T-cell (primary cell): ENCODE measurements around the gene RB1. TPM values are rescaled to one million over a fixed set of nuclear protein-coding genes. Genes with fewer than 3 reads are reported as not detected.

Source experiments
- ATAC-seq, 4 experiments: fragments of 200-7000 bp in 3 of 4; fragments of 150-1000 bp in 1 of 4; cut with Tn5 transposase; replicated peaks in 1 of 4; 1 replicate in 3 of 4; 2 replicates in 1 of 4; pipeline ENCODE4 v1.10.0; 2021; ENCODE audit warnings: moderate library complexity in 3 of 4, mild to moderate bottlenecking in 2 of 4, moderate number of reproducible peaks in 1 of 4
- CTCF ChIA-PET, 2 donors: fragments of 300-600 bp; sonication (Branson Sonifier 250); formaldehyde crosslinking; loops; one replicate each; lab custom pipeline; 2022; ENCODE audit warnings: antibody characterized with exemption in 2 of 2; lab: Charles Lee
- POLR2A ChIA-PET, 2 donors: fragments of 300-600 bp; sonication (Branson Sonifier 250); formaldehyde crosslinking; loops; one replicate each; lab custom pipeline; 2022; ENCODE audit warnings: antibody characterized with exemption in 2 of 2; lab: Charles Lee
- DNase-seq, 35 experiments: peaks; one replicate each; pipeline versions ENCODE4 v3.0.0 to v3.0.0-alpha.2; 2013 to 2023
- H3K27ac ChIP-seq: one replicate; pipeline ENCODE4 v1.5.1; 2013; ENCODE audit warnings: low read length
- H3K27me3 ChIP-seq, 2 experiments: replicated peaks in 1 of 2; 1 replicate in 1 of 2; 2 replicates in 1 of 2; pipeline versions ENCODE4 v1.6.1 to v1.7.0; 2013; ENCODE audit warnings: low read length in 1 of 2, mixed read lengths in 1 of 2; ENCODE audit not compliant: control insufficient read depth in 2 of 2, insufficient read depth in 2 of 2; ENCODE audit errors: extremely low read depth in 1 of 2
- H3K36me3 ChIP-seq, 2 donors: 1 replicate in 1 of 2; 2 replicates in 1 of 2; pipeline versions ENCODE4 v1.6.1 to v1.7.0; 2013; ENCODE audit warnings: low read length in 1 of 2; ENCODE audit not compliant: control insufficient read depth in 2 of 2, insufficient read depth in 1 of 2; ENCODE audit errors: extremely low read depth in 1 of 2
- H3K4me1 ChIP-seq, 2 experiments: 1 replicate in 1 of 2; 2 replicates in 1 of 2; pipeline versions ENCODE4 v1.6.1 to v1.7.0; 2013; ENCODE audit warnings: low read length in 2 of 2, mixed read lengths in 1 of 2; ENCODE audit not compliant: insufficient read depth in 2 of 2, control insufficient read depth in 1 of 2; ENCODE audit errors: extremely low read depth in 1 of 2
- H3K4me3 ChIP-seq, 2 donors: 1 replicate in 1 of 2; 2 replicates in 1 of 2; pipeline versions ENCODE4 v1.5.1 to v1.7.0; 2013; ENCODE audit warnings: mild to moderate bottlenecking in 2 of 2, low read length in 1 of 2, moderate library complexity in 1 of 2; ENCODE audit not compliant: control insufficient read depth in 1 of 2; ENCODE audit errors: extremely low read depth in 1 of 2
- H3K9me3 ChIP-seq: 2 replicates; pipeline ENCODE4 v1.7.0; 2013
- H3K27ac Mint-ChIP-seq, 2 donors: one replicate each; pipeline ENCODE4 v1.8.0; 2020 to 2021; ENCODE audit warnings: mild to moderate bottlenecking in 2 of 2, mixed read lengths in 2 of 2
- H3K27me3 Mint-ChIP-seq, 2 donors: one replicate each; pipeline ENCODE4 v1.8.0; 2021 to 2022; ENCODE audit warnings: mixed read lengths in 2 of 2
- H3K36me3 Mint-ChIP-seq: one replicate; pipeline ENCODE4 v1.8.0; 2021; ENCODE audit warnings: mixed read lengths
- H3K4me1 Mint-ChIP-seq, 3 donors: one replicate each; pipeline ENCODE4 v1.8.0; 2020 to 2022; ENCODE audit warnings: mixed read lengths in 3 of 3, mild to moderate bottlenecking in 1 of 3
- H3K4me3 Mint-ChIP-seq, 3 donors: one replicate each; pipeline ENCODE4 v1.8.0; 2020 to 2022; ENCODE audit warnings: mild to moderate bottlenecking in 3 of 3, mixed read lengths in 3 of 3, moderate library complexity in 3 of 3
- H3K9me3 Mint-ChIP-seq, 3 donors: one replicate each; pipeline ENCODE4 v1.8.0; 2020 to 2022; ENCODE audit warnings: mixed read lengths in 3 of 3
- WGBS: methylation state at CpG from one replicate; pipeline ENCODE4 v1.1.5; 2013; ENCODE audit warnings: missing lambda C conversion rate; ENCODE audit not compliant: insufficient coverage; 5-methylcytosine and 5-hydroxymethylcytosine counted together
- total RNA-seq, 35 experiments: library from RNA in 6 of 35; stranded (reverse) in 6 of 35; fragments of 120-200 nt in 1 of 35; gene quantifications; one replicate each; pipeline versions ENCODE4 v1.2.1 to v1.2.4 and lab custom pipeline; 2013 to 2026

Gene RB1
- total RNA-seq, 5 donors from 2014 or later (not counting 1 experiment from before 2014, with no cell fraction given), result 17.8 to 26.6 (median 24.0) TPM

DNA sequence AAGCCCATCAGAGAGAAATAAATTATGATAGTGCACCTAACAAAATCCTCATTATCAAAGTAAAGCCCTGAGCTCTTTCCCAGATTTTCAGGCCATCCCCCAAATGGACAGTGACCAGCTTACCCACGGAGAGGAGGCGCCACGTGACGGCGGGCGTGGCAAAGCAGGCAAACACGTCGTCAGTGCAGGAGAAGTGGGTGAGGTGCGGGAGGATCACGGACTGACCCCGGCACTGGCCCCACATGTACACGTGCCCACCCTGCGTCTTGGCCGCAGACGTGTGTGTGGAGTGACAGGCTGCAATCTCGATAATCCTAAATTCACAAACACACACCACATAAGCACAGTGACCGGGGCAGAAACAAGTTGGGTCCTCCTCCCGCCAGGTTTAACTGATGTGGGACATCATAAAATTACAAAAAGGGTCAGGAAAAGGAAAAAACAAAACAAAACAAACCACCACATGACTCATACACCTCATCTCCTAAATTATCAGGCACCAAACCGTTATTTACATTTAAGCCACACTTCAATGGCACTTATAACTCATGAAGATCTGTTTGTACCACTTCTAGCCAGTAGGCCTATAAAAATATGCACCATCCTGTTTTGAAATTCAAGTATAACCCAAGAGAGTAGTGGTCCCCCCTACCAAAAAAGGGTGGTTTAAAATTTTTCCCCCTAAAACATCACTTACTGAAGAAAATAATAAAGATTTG, 199.2 kb downstream of the RB1 start:
- H3K36me3 Mint-ChIP-seq, result peaks cover 11% of the 10 kb centered on the region

DNA sequence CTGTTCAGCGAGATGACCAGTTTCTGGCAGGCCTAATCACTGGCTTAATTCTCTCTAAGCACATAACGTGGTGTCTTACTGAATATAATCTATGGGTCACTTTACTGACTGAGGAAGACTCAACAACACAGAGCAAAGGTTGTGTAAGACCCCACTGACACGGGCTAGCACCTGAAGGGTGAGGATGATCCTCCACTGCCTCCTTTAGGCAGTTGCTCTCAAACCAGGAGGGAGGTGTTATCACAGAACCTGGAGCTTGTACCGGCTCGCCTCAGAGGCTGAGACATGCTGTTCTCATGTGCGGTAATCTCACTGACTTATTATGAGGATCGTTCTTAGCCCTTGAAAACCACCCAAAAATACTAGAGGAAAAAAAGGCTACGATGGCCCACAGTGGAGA, 201.1 kb downstream of the RB1 start:
- Histone ChIP-seq H3K4me3 (no peak overlapping the region), H3K9me3 (no peaks in the 10 kb centered on the region), H3K4me1 (peaks cover 24 to 39% of the 10 kb centered on the region in 2 experiments), H3K36me3 (no peaks in the 10 kb centered on the region), H3K27me3 (no peaks in the 10 kb centered on the region), H3K27ac (peak overlapping the region; percentile 70)
- Mint-ChIP-seq H3K27me3 (no peaks in the 10 kb centered on the region), H3K9me3 (no peaks in the 10 kb centered on the region), H3K36me3 (peaks cover 8% of the 10 kb centered on the region), H3K4me3 (peak overlapping the region in 1 of 3 donors; percentile 81), H3K4me1 (peaks cover 42 to 78% (median 67%) of the 10 kb centered on the region in 3 donors), H3K27ac (peak overlapping the region; percentile 94 to 98)
- ChIA-PET POLR2A (interaction anchor here in 1 of 2 donors (0.8 kb wide), 1 partner anchor 524 kb away, joined by 3 read pairs; no protein-coding TSS in a partner anchor), CTCF (interaction anchor here (0.6 to 2.0 kb wide), 5 partner anchors 20 to 76 kb away, joined by 3 to 14 read pairs (median 5); partner anchors contain the start of gene RCBTB2 (in 1 of the 2))
- WGBS, result 80% methylated on average over 5 of the region's 8 CpGs
- ATAC-seq, result no peak
- DNase-seq, result peak in 1 of 35 experiments; percentile 36

More for the DNA sequence above, 199.2 kb downstream of the RB1 start:
- ATAC-seq, result no peak
- no peaks in the 10 kb centered on the region for H3K9me3 ChIP-seq
- H3K4me3 Mint-ChIP-seq, result no peak overlapping the region
- no peaks in the 10 kb centered on the region for H3K36me3 ChIP-seq
- H3K27ac Mint-ChIP-seq, result peak overlapping the region; percentile 46 to 98
- 96% methylated on average over 11 of the region's 19 CpGs for WGBS
- no peak overlapping the region for H3K4me3 ChIP-seq
- CTCF ChIA-PET, result interaction anchor here in 1 of 2 donors (0.7 kb wide), 1 partner anchor 168 kb away, joined by 3 read pairs; no protein-coding TSS in a partner anchor
- no peak overlapping the region for H3K27ac ChIP-seq
- H3K27me3 Mint-ChIP-seq, result no peaks in the 10 kb centered on the region
- H3K9me3 Mint-ChIP-seq, result no peaks in the 10 kb centered on the region
- H3K4me1 Mint-ChIP-seq, result peaks cover 51 to 83% (median 76%) of the 10 kb centered on the region in 3 donors
- DNase-seq, result no peak
- no peaks in the 10 kb centered on the region for H3K27me3 ChIP-seq
- POLR2A ChIA-PET, result interaction anchor here in 1 of 2 donors (0.7 kb wide), 1 partner anchor 11 kb away, joined by 3 read pairs; no protein-coding TSS in a partner anchor
- peaks cover 24 to 42% of the 10 kb centered on the region in 2 experiments for H3K4me1 ChIP-seq

DNA sequence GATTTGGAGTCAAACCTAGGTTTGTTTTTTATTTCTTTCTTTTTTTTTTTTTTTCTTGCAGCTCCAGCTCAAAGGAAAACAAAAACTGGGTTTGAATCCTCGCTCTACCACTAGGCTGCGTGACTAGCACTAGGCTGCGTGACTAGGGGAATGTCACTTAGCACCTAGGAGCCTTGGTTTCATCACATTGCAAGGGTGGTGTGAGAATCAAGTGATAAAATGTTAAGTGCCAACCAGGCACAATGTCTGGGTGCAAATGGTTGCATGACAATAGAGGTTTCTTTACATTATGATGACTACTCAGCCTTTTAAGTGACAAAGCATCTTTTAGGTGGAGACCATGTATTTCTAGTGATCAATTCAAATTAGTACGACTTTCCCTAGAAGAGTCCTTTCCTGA, 201.5 kb downstream of the RB1 start:
- ChIA-PET CTCF (interaction anchor here (0.6 to 2.0 kb wide), 7 partner anchors 8 to 75 kb away, joined by 3 to 14 read pairs (median 4); partner anchors contain the start of gene RCBTB2 (in 1 of the 2)), POLR2A (interaction anchor here (0.8 to 1.2 kb wide), 3 partner anchors 13 to 524 kb away, joined by 3 to 6 read pairs (median 3); partner anchors contain the start of gene RCBTB2 (in 1 of the 2))
- H3K27me3 ChIP-seq, result no peaks in the 10 kb centered on the region
- H3K36me3 ChIP-seq, result no peaks in the 10 kb centered on the region
- H3K4me3 ChIP-seq, result no peak overlapping the region
- Mint-ChIP-seq H3K27me3 (no peaks in the 10 kb centered on the region), H3K27ac (peak overlapping the region; percentile 94 to 98), H3K4me1 (peaks cover 46 to 81% (median 70%) of the 10 kb centered on the region in 3 donors), H3K36me3 (peaks cover 10% of the 10 kb centered on the region), H3K4me3 (peak overlapping the region; percentile 59 to 81 (median 72)), H3K9me3 (no peaks in the 10 kb centered on the region)
- ATAC-seq (peak in 1 of 4 experiments; percentile 32), DNase-seq (peak in 12 of 35 experiments; percentile 12 to 75 (median 32))
- peaks cover 24 to 39% of the 10 kb centered on the region in 2 experiments for H3K4me1 ChIP-seq
- 30% methylated on average over 2 of the region's 4 CpGs for WGBS
- peak overlapping the region; percentile 70 for H3K27ac ChIP-seq
- no peaks in the 10 kb centered on the region for H3K9me3 ChIP-seq

DNA sequence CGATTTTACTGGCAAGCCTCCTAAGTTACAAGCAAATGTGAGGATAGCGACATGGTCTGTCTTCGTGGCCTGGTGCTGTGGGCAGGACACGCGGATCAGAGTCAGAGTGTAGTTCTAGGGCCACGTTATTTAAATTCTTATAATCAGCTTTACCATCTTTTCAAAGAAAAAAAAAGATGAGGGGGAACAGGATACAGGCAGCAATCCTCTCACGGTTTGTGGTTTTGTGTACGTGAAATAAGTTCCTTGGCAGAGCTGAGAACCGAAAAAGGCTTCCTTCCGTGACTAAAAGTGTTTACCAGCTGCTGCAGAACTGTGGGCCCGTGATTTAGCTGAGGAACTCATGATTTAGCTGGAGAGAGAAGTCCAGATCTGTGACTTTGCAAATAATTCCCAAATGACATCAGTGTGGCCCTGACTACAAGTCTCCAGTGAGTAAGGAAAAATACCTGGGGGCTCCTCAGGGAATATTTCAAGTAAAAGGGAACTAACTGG, 202.1 kb downstream of the RB1 start:
- peak overlapping the region; percentile 70 for H3K27ac ChIP-seq
- ATAC-seq, result peak; percentile 92 to 95 (median 94)
- H3K4me1 Mint-ChIP-seq, result peaks cover 52 to 81% (median 71%) of the 10 kb centered on the region in 3 donors
- peaks cover 24 to 39% of the 10 kb centered on the region in 2 experiments for H3K4me1 ChIP-seq
- peaks cover 14% of the 10 kb centered on the region for H3K36me3 Mint-ChIP-seq
- peak overlapping the region; percentile 8 to 52 for H3K4me3 ChIP-seq
- ChIA-PET CTCF (interaction anchor here in 1 of 2 donors (0.5 to 2.0 kb wide), 7 partner anchors 9 to 74 kb away, joined by 3 to 14 read pairs (median 3); partner anchors contain the start of gene RCBTB2), POLR2A (interaction anchor here (0.5 to 1.2 kb wide), 7 partner anchors 13 to 197 kb away, joined by 3 to 6 read pairs (median 5); partner anchors contain the start of gene RCBTB2 (in 1 of the 2))
- peak overlapping the region; percentile 94 to 98 for H3K27ac Mint-ChIP-seq
- H3K27me3 Mint-ChIP-seq, result no peaks in the 10 kb centered on the region
- no peaks in the 10 kb centered on the region for H3K9me3 ChIP-seq
- WGBS, result 2% methylated on average over 5 of the region's 11 CpGs
- no peaks in the 10 kb centered on the region for H3K9me3 Mint-ChIP-seq
- H3K4me3 Mint-ChIP-seq, result peak overlapping the region; percentile 59 to 81 (median 72)
- no peaks in the 10 kb centered on the region for H3K36me3 ChIP-seq
- H3K27me3 ChIP-seq, result no peaks in the 10 kb centered on the region
- DNase-seq, result peak in 33 of 35 experiments; percentile 28 to 89 (median 55)

DNA sequence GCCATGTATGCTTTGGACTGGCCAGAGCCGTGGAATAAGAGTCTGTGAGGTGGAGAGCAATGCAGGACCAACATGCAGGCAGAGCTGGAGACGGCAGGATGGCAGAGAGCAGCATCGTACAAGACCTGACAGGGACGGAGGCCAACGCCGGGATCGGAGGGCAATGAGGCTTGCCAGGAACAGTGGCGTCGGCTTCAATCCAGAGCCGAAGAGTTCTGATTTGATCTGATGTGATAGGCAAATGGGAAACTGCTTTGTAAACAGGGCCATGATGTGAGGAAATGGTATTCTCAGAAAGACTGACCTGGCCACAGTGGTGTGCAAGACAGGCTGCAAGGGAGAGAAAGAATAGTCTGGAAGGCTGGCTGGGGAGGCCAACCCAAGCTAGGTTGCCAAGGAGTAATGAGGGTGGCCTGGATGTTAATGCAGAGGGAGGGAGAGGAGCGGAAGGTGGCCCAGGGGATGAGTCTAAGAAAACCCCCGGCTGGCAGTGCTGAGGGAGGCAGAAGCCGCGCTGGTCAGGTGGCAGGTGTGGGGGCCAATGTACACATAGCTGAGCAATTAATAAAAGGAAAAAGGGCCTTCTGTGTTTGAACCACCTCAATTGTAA, 202.6 kb downstream of the RB1 start:
- Histone ChIP-seq H3K36me3 (no peaks in the 10 kb centered on the region), H3K4me3 (peak overlapping the region; percentile 8 to 52), H3K27me3 (no peaks in the 10 kb centered on the region), H3K27ac (peak overlapping the region; percentile 70), H3K9me3 (no peaks in the 10 kb centered on the region), H3K4me1 (peaks cover 24 to 39% of the 10 kb centered on the region in 2 experiments)
- peak in 3 of 4 experiments; percentile 2 to 23 (median 17) for ATAC-seq
- peak overlapping the region; percentile 94 to 98 for H3K27ac Mint-ChIP-seq
- DNase-seq, result no peak
- peaks cover 13% of the 10 kb centered on the region for H3K36me3 Mint-ChIP-seq
- ChIA-PET POLR2A (interaction anchor here (0.5 to 1.2 kb wide), 7 partner anchors 14 to 198 kb away, joined by 3 to 6 read pairs (median 5); partner anchors contain the start of gene RCBTB2 (in 1 of the 2)), CTCF (interaction anchor here in 1 of 2 donors (0.5 to 2.0 kb wide), 7 partner anchors 10 to 74 kb away, joined by 3 to 14 read pairs (median 3); partner anchors contain the start of gene RCBTB2)
- no peaks in the 10 kb centered on the region for H3K9me3 Mint-ChIP-seq
- 81% methylated on average over 12 of the region's 14 CpGs for WGBS
- peak overlapping the region; percentile 59 to 81 (median 72) for H3K4me3 Mint-ChIP-seq
- H3K27me3 Mint-ChIP-seq, result no peaks in the 10 kb centered on the region
- peaks cover 53 to 77% (median 68%) of the 10 kb centered on the region in 3 donors for H3K4me1 Mint-ChIP-seq
